GM19023 (cell line): ENCODE measurements around the gene OR1G1.
"Not testable (repeated sequence)": the region's sequence is repeated elsewhere in the genome, so short reads cannot be mapped to it uniquely, and the experiment has no call there.

Experiments
- ATAC-seq: cut with Tn5 transposase; IDR thresholded peaks from one replicate; pipeline ENCODE4 v1.9.1; 2021; ENCODE audit warnings: mild to moderate bottlenecking, moderate library complexity; ENCODE audit not compliant: unreplicated experiment

Gene OR1G1

DNA sequence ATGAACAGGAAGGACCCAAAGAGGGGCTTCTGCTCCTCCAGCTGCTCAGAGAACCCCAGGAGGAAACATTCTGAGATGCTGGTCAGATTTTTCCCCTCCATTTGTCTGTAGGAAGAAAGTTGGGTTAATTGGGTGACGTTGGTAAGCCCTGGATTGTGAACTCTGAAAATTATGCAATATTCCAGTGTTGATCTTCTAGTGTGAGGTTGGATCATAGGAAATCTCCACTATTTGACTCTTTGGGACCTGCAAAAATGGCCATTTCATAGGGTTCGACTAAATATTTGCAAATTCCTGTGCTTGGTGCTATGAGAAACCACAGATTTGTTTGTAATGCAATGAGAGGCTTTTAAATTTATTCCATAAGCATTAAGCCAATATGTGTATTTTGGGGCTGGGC, at the start of gene OR1G1:
Gene OR1G1, minus strand, starts transcription at position 101 of the 400 bp plus-strand sequence. Its CDS starts 0 bp downstream, at position 101.
- ATAC-seq = no peak

- no peak for ATAC-seq
Measured at GRCh38 chr17:3167574-3167973, 40.2 kb upstream of the OR1G1 start.

GRCh38 chr17:3157218-3157617, 29.9 kb upstream of the OR1G1 start:
- ATAC-seq = no peak

DNA sequence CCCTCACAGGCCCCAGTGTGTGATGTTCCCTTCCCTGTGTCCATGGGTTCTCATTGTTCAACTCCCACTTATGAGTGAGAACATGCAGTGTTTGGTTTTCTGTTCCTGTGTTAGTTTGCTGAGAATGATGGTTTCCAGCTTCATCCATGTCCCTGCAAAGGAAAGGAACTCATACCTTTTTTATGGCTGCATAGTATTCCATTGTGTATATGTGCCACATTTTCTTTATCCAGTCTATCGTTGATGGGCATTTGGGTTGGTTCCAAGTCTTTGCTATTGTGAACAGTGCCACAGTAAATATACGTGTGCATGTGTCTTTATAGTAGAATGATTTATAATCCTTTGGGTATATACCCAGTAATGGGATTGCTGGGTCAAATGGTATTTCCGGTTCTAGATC, 10.1 kb upstream of the OR1G1 start:
- ATAC-seq = not testable (repeated sequence)

DNA sequence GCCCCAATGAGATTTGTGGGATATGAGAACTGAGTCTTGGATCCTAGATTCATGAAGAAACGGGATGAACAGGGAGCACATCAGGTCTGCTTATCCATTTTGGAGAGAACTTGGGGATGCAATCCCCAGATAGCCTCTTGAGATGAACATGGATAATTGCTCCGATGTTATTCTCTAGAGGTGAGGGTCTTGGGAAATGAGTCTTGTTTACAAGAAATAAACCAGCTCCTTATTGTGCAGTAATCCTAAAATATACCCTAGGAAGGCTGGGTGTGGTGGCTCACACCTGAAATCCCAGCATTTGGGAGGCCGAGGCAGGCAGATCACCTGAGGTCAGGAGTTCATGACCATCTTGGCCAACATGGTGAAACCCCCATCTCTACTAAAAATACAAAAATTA, 23.0 kb downstream of the OR1G1 start, which contains the start of gene OR1D2:
Gene OR1D2, minus strand, starts transcription at position 101 of the 400 bp plus-strand sequence. CDS start 11,426 bp downstream, outside the sequence.
- no peak for ATAC-seq
